Epithelial cell of esophagus (primary cell): ENCODE data around the gene GSTO2.

ENCODE experiments used
- DNase-seq: peaks from one replicate; pipeline ENCODE4 v3.0.0; 2010; ENCODE audit warnings: low read depth
- H3K4me3 ChIP-seq: 2 replicates; pipeline ENCODE4 v1.5.1; 2011; ENCODE audit warnings: mild to moderate bottlenecking, low read length, control low read depth
- TF ChIP-seq, protein P1 (sequence below): IDR thresholded peaks from 2 replicates; pipeline ENCODE4 v1.5.1; 2011; ENCODE audit warnings: low read depth, mild to moderate bottlenecking, low read length, control low read depth, inconsistent platforms; ENCODE audit not compliant: insufficient read depth; ENCODE audit errors: missing control alignments

GSTO2 gene

DNA sequence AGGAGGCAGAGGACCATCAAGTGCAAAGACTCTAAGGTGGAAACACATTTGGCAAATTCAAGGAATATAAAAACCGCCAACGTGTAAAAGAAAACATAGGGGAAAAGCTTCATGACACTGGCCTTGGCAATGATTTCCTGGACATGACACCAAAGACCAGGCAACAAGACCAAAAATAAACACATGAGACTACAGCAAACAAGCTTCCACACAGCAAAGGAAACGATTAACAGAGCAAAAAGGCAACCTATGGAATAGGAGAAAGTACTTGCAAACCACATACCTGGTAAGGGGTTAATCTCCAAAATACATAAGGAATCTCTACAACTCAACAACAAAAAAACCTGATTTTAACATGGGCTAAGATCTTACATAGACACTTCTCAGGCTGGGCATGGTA is 10.8 kb upstream of the GSTO2 start:
- TF ChIP-seq, protein P1, sequence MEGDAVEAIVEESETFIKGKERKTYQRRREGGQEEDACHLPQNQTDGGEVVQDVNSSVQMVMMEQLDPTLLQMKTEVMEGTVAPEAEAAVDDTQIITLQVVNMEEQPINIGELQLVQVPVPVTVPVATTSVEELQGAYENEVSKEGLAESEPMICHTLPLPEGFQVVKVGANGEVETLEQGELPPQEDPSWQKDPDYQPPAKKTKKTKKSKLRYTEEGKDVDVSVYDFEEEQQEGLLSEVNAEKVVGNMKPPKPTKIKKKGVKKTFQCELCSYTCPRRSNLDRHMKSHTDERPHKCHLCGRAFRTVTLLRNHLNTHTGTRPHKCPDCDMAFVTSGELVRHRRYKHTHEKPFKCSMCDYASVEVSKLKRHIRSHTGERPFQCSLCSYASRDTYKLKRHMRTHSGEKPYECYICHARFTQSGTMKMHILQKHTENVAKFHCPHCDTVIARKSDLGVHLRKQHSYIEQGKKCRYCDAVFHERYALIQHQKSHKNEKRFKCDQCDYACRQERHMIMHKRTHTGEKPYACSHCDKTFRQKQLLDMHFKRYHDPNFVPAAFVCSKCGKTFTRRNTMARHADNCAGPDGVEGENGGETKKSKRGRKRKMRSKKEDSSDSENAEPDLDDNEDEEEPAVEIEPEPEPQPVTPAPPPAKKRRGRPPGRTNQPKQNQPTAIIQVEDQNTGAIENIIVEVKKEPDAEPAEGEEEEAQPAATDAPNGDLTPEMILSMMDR: no peak
- no peak overlapping the region for H3K4me3 ChIP-seq
- no peak for DNase-seq

DNA sequence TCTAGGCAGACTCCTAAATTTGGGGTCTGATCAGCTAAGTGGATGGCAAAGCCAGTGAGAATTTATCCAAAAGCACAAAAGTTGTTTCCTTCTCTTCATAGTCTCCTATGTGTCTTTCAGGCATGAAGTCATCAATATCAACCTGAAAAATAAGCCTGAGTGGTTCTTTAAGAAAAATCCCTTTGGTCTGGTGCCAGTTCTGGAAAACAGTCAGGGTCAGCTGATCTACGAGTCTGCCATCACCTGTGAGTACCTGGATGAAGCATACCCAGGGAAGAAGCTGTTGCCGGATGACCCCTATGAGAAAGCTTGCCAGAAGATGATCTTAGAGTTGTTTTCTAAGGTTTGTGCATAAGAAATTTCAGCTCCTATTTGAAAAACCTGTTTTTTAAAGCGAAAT is 9.5 kb upstream of the GSTO2 start:
- DNase-seq: peak; percentile 80
- TF ChIP-seq, protein P1: no peak
- H3K4me3 ChIP-seq: peak overlapping the region; percentile 29

DNA sequence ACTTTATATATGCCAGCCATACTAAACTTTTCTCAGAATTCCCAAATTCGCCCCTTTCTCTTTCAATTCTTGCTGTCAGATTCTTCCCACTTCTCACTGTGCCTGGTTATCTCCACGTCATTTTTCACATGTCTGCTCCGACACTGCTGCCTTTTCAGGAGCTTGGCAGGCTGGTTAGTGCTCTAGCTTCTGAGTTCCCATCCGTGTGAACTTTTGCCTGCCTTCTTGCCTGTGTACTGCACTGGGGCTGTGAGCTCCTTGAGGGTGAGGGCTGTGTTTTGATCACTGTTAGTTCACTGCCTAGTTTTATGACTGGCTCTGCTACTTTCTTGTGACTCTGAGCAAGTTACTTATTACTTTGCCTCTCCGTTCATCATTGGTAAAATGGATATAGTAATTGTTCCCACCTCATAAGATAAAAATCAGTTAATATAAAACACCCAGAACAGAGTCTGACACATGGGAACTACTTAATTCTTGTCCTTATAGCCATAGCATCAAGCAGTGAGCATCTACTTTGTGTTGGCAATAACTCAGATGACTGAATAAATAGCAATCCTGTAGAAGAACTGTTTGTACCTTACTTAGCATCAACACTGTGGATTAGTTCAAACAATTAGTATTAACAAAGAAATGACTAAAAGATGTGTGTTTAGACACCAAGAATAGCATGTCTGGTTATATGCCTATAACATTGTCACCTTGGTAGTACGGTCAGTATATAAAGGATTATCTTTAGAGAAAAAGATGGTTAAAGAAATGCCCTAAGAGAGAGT is 8.8 kb upstream of the GSTO2 start:
- H3K4me3 ChIP-seq: peak overlapping the region; percentile 29
- peak; percentile 32 for DNase-seq
- TF ChIP-seq, protein P1: no peak

DNA sequence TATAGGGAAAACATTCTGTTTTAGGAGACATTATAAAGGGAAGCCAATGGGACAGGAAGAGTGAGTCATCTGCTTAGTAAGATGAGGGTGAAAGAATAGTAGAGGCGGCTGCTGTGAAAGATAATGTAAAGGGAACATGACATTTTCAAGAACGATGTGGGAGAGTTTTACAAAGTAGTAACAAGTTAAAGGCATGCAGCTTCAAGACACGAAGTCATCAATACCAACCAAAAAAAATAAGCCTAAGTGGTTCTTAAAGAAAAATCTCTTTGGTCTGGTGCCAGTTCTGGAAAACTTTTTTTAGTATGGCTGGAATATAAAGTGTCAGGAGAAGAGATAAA is 8.2 kb upstream of the GSTO2 start:
- TF ChIP-seq, protein P1: no peak
- H3K4me3 ChIP-seq: no peak overlapping the region
- DNase-seq: peak; percentile 68

DNA sequence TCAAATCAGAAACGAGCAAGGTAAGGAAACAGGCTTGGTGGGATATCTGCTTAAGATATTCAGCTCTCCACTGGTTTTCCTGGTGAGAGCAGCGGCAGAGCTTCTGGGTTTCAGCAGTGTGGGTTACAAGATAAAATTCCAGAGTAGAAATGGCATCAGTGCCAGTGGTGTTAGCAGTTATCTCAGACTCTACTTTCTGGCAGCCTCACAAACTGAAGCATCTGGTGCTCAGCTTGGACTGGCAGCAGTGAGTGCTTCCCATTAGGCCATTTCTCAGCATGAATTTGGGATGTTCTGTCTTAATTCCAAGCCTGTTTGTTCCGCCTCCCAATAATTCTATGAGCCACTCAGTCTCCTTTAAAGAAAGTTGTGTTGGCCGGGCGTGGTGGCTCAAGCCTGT is 6.9 kb upstream of the GSTO2 start:
- DNase-seq: no peak
- H3K4me3 ChIP-seq: no peak overlapping the region
- TF ChIP-seq, protein P1: no peak

DNA sequence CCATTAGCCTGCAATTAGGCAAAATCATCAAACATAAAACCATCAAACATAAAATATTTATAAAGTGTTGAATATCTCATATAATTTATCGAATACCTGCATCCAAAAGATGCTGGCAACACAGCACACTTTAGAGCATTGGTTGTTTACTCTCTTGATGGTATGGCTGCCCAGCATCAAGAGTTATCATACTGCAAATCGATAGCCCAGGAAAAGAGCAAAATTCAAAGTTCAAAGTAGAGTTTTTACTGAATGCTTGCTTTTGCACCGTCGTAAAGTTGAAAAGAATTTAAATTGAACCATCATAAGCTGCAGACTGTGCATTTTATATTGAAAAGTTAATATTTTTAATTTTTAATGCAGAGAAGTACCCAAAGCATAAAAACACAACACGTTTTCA is 4.2 kb upstream of the GSTO2 start:
- H3K4me3 ChIP-seq: no peak overlapping the region
- TF ChIP-seq, protein P1: no peak
- no peak for DNase-seq

DNA sequence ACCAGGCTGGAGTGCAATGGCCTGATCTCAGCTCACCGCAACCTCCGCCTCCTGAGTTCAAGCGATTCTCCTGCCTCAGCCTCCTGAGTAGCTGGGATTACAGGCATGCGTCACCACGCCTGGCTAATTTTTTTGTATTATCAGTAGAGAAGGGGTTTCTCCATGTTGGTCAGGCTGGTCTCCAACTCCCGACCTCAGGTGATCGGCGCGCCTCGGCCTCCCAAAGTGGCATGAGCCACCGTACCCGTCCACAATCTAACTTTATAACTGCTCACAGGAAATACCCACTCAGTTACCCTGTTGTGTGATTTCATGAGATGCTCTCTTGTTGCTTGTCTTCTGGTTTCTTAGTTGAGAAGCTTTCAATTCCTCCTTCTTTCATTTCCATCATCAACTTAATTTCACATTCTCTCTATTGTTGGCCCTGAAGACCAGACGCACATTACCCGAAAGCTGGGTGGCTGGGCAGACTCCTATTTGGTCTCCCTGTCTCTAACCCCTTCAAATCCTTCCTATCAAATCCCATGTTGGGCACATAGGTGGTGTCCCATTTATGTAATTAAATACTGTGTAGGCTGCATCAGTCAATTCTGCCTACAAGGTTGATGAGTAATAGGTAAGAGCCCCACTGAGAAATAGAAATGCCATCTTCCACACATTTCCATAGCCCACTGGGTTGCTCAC is 1.1 kb upstream of the GSTO2 start:
- H3K4me3 ChIP-seq: peak overlapping the region; percentile 94
- peak; percentile 7 for DNase-seq
- TF ChIP-seq, protein P1: no peak
